Pancreas (tissue), 10 donors: ENCODE data around the gene ROR1. TPM values are rescaled to one million over a fixed set of nuclear protein-coding genes. Genes with fewer than 3 reads are reported as not detected.
A peak's percentile ranks its signal among the peaks of the same experiment; 100 is the strongest.

ENCODE experiments used
- ATAC-seq, 4 donors: fragments of 200-7000 bp; cut with Tn5 transposase; one replicate each; pipeline versions ENCODE4 v1.8.0 to v1.9.1; 2020; ENCODE audit warnings: mild to moderate bottlenecking in 4 of 4, moderate library complexity in 4 of 4
- DNase-seq, 6 donors: peaks; one replicate each; pipeline ENCODE4 v3.0.0-alpha.2; 2020
- FAIRE-seq: peaks from 2 replicates; lab custom pipeline; 2012; peaks lifted over from hg19 to GRCh38; lab: Jason Lieb, UNC
- H3K27ac ChIP-seq, 4 donors: fragments of 200-600 bp; sonication (generic); 1 replicate in 3 of 4; 2 replicates in 1 of 4; pipeline versions ENCODE4 v1.5.0 to v1.8.0; 2020
- H3K27me3 ChIP-seq, 4 donors: fragments of 200-600 bp; one replicate each; pipeline ENCODE4 v1.8.0; 2021
- H3K36me3 ChIP-seq, 3 donors: fragments of 200-600 bp; sonication (generic) in 1 of 3; one replicate each; pipeline versions ENCODE4 v1.5.0 to v1.8.0; 2020 to 2021
- H3K4me1 ChIP-seq, 3 donors: fragments of 200-600 bp; one replicate each; pipeline ENCODE4 v1.8.0; 2021
- H3K4me3 ChIP-seq, 4 donors: fragments of 200-600 bp; sonication (generic) in 2 of 4; one replicate each; pipeline versions ENCODE4 v1.5.0 to v1.8.0; 2020 to 2021
- H3K9me3 ChIP-seq, 4 donors: fragments of 200-600 bp; one replicate each; pipeline ENCODE4 v1.8.0; 2021
- WGBS, 2 donors: extraction: QIAGEN DNeasy Blood & Tissue Kit; methylation state at CpG; one replicate each; pipeline ENCODE4 v1.1.7; 2013; 5-methylcytosine and 5-hydroxymethylcytosine counted together
- intact Hi-C, 3 donors: fragments of 100-400 bp; cut with DNase I; formaldehyde crosslinking; loops; one replicate each; pipeline versions ENCODE4 v1.11.1 to v1.14.2; 2022
- polyA plus RNA-seq, 2 donors: library from polyadenylated mRNA; stranded (reverse); fragments of 200-250 nt; gene quantifications; one replicate each; pipeline ENCODE4 v1.2.3, GENCODE V29; 2013
- total RNA-seq, 6 donors: library from RNA; stranded (reverse); fragmentation: NEBNext Ultra II Directional in 4 of 6; extraction: Animal tissue kit (Norgen Biotek cat#: 25700) in 4 of 6; gene quantifications; one replicate each; pipeline versions ENCODE4 v1.2.1 to v1.2.4, GENCODE V29; 2021 to 2023
- TF ChIP-seq, protein P1 (sequence below), 4 donors: fragments of 200-600 bp; sonication (generic) in 3 of 4; IDR thresholded peaks; one replicate each; pipeline versions ENCODE4 v1.5.0 to v1.8.0; 2021; ENCODE audit warnings: antibody characterized with exemption in 4 of 4
- donor health status: healthy with polysubstance abuse.
- donor health status: DM: no; HTN: no; CAD: no; lungs with moderate emphysema.
- donor health status: DM: no; HTN: no; CAD: no.
- donor health status: control.
- donor health status: control.
- donor health status: Bipolar disorder and iron deficiency.
- donor health status: DM: yes; HTN: yes; CAD: no.
- donor health status: DM: no; HTN: no; CAD: no.
- donor health status: DM: no; HTN: no; CAD: no.
- donor health status: DM: yes; HTN: yes; CAD: no.

Gene ROR1
- total and polyA plus RNA-seq, 8 donors, result 1.3 to 18.5 (median 7.3) TPM

- FAIRE-seq, result no peak
- intact Hi-C loops, result no loop called here
- Histone ChIP-seq H3K4me3 (no peak overlapping the region), H3K27me3 (no peaks in the 10 kb centered on the region), H3K27ac (no peak overlapping the region), H3K36me3 (no peaks in the 10 kb centered on the region), H3K9me3 (no peaks in the 10 kb centered on the region), H3K4me1 (no peaks in the 10 kb centered on the region)
- no peak for ATAC-seq
- TF ChIP-seq, protein P1, sequence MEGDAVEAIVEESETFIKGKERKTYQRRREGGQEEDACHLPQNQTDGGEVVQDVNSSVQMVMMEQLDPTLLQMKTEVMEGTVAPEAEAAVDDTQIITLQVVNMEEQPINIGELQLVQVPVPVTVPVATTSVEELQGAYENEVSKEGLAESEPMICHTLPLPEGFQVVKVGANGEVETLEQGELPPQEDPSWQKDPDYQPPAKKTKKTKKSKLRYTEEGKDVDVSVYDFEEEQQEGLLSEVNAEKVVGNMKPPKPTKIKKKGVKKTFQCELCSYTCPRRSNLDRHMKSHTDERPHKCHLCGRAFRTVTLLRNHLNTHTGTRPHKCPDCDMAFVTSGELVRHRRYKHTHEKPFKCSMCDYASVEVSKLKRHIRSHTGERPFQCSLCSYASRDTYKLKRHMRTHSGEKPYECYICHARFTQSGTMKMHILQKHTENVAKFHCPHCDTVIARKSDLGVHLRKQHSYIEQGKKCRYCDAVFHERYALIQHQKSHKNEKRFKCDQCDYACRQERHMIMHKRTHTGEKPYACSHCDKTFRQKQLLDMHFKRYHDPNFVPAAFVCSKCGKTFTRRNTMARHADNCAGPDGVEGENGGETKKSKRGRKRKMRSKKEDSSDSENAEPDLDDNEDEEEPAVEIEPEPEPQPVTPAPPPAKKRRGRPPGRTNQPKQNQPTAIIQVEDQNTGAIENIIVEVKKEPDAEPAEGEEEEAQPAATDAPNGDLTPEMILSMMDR (IDR thresholded peaks at IDR 0.05), result no peak
- WGBS, 2 donors, result 76% methylated on average over 2 of the region's 2 CpGs
- no peak for DNase-seq
Observed at GRCh38 chr1:64062941-64063581, 289.2 kb downstream of the ROR1 start.

DNA sequence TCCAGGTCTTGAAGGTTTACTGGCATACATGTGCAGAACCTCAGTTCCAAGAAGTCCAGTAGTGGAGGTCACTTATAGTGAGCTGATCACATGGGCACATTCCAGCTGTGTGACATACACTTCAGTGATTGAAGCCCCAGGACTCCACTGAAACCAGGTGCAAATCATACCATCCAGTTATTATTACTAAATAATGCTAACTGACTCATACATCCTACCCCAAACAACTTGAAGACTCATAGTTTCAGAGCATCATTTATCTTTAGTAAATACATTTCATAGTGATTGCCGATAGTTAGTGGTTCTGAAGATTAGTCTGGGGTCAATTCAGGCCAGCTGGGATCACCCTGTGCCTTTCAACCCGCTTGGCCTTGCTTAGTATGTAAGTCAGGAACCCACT lies 291.8 kb downstream of the ROR1 start:
- 96 to 98% methylated on average over 2 of the region's 2 CpGs for WGBS, 2 donors
- Histone ChIP-seq H3K4me1 (no peaks in the 10 kb centered on the region), H3K27ac (no peak overlapping the region), H3K9me3 (no peaks in the 10 kb centered on the region), H3K4me3 (no peak overlapping the region), H3K36me3 (no peaks in the 10 kb centered on the region), H3K27me3 (no peaks in the 10 kb centered on the region)
- ATAC-seq (peak in 1 of 4 donors; percentile 37), DNase-seq (no peak), FAIRE-seq (no peak)
- intact Hi-C loops, result no loop called here
- TF ChIP-seq, protein P1 (IDR thresholded peaks at IDR 0.05), result no peak

- no peaks in the 10 kb centered on the region for H3K36me3 ChIP-seq
- H3K9me3 ChIP-seq, result no peaks in the 10 kb centered on the region
- TF ChIP-seq, protein P1 (IDR thresholded peaks at IDR 0.05), result no peak
- intact Hi-C loops, result no loop called here
- DNase-seq (no peak), ATAC-seq (peak; percentile 69 to 82 (median 74)), FAIRE-seq (no peak)
- no peaks in the 10 kb centered on the region for H3K27me3 ChIP-seq
- H3K4me3 ChIP-seq, result no peak overlapping the region
- H3K4me1 ChIP-seq, result peaks cover 12 to 13% (median 13%) of the 10 kb centered on the region in 3 donors
- peak overlapping the region in 2 of 4 donors; percentile 1 to 10 for H3K27ac ChIP-seq
- WGBS, 2 donors, result 27 to 34% methylated on average over 5 of the region's 5 CpGs
Observed at GRCh38 chr1:64072089-64072793, 298.4 kb downstream of the ROR1 start.

DNA sequence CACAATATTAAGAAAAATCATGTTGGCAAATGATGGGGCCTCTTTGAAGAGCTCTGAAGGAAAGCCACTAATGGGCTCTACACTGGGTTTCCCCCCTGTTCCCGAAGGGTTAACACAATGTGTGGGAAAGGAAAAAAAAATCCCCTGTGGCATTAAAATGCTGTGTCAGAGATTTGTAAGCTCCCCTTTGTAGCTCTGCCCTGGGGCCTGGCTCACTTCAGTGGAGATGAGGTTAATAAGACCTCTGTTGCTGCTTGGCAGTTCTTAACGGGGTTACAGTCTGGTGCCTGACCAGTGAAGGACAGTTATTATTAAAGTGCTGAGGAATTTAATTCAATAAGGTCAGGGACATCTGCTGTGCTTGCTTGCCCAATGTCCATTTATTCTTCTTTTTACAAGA lies 299.9 kb downstream of the ROR1 start:
- H3K27me3 ChIP-seq, result no peaks in the 10 kb centered on the region
- DNase-seq (no peak), ATAC-seq (peak in 3 of 4 donors; percentile 21 to 46 (median 24))

More for the DNA sequence above, 299.9 kb downstream of the ROR1 start:
- Histone ChIP-seq H3K9me3 (no peaks in the 10 kb centered on the region), H3K4me3 (no peak overlapping the region), H3K36me3 (no peaks in the 10 kb centered on the region), H3K27ac (no peak overlapping the region), H3K4me1 (peaks cover 12 to 13% (median 13%) of the 10 kb centered on the region in 3 donors)
- no peak for FAIRE-seq
- intact Hi-C loops, result no loop called here
- WGBS, 2 donors, result 48 to 56% methylated on average over 2 of the region's 2 CpGs
- TF ChIP-seq, protein P1 (IDR thresholded peaks at IDR 0.05), result no peak
